ENCODE results near the gene GJB4.
A peak's percentile ranks its signal among the peaks of the same experiment; 100 is the strongest.

GJB4 gene

GRCh38 chr1:34778381-34778780 is 18.8 kb downstream of the GJB4 start:
- DNase-seq (ENCODE audit: low spot score), result no peak

DNA sequence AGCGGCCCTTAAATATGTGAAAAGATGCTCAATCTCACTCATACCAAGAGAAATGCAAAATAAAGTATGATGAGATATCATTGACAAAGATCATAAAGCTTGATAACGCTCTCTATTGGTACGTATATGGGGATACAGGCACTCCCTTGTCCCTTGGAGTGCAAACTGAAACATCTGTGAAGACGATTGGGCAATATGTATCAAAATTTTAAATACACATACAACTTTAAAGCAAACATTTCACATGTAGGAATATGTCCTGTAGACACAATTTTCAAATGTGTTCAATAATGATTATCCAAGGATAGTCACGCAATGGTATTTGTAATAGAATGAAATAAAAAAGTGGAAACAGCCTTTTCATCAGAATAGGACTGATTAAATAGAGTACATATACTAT is 19.5 kb downstream of the GJB4 start:
- DNase-seq (ENCODE audit: low spot score), result no peak

DNA sequence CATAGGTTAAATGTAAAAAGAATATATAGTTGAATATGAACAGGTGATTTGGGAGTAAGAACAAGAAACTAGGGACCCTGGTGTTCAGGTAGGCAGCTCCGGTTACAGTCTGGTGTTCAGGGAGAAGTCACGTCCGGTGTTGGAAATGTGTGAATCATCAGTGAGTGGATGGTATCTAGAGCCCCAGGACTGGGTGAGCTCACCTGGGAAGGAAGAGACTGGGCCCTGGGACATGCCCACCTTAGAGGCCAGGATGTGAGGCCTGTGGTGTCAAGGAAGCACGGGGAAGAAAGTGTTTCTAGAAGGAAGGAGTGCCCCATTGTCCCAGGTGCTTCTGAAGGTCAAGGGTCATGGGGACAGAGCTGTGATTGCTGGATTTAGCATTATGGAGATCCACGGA is 20.0 kb downstream of the GJB4 start:
- no peak for DNase-seq (ENCODE audit: low spot score)

GRCh38 chr1:34779962-34780361 is 20.4 kb downstream of the GJB4 start:
- DNase-seq (ENCODE audit: low spot score), result no peak

DNA sequence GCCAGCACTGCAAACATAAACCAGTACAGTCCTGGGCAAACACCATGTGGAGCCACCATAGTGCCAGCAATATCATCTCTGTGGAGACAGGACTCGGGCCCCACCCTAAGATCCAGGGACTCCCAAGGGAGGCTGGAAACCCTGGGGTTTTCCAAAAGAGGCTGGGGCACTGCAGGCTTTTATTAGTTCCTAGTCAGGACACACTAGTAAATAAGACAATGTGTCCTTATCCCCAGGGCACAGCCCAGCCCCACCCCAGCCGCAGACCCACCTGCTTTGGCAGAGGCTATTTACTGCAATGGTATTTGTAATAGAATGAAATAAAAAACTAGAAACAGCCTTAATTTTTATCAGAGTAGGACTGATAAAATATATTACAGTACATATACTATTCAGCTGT is 21.0 kb downstream of the GJB4 start:
- no peak for DNase-seq (ENCODE audit: low spot score)

- no peak for DNase-seq (ENCODE audit: low spot score)
Measured at GRCh38 chr1:34781071-34781843, 21.7 kb downstream of the GJB4 start, which contains the start of gene GJB3. Gene GJB3 (plus strand): TSS chr1:34781214. CDS start chr1:34784763, 3,549 bp downstream.

DNA sequence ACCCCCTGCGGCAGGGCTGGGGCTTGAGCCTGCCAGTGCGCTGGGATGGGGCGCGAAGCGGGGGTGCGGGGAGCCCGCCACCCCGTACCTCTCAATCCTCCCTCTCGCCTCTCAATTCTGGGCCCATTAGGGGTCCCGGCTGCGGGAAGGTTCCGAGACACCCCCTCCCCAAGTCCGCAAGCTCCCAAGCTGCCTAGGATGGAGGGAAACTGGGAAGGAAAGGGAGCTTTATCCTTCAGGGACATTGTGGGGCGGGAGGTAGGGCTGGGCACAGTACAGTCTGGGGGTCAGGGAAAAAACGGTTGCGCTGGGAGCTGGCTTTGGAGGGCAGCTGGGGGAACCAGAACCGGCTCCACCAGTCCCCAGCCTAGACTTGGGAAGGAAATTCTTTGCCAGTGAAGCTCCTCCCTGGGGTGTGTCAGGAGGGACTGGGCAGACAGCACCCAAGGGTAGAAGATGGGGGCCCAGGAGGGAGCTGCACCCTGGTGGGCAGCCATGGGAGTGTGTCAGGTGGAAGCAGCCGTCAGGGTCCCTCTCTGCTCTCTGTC is 22.4 kb downstream of the GJB4 start:
- DNase-seq (ENCODE audit: low spot score), result no peak

DNA sequence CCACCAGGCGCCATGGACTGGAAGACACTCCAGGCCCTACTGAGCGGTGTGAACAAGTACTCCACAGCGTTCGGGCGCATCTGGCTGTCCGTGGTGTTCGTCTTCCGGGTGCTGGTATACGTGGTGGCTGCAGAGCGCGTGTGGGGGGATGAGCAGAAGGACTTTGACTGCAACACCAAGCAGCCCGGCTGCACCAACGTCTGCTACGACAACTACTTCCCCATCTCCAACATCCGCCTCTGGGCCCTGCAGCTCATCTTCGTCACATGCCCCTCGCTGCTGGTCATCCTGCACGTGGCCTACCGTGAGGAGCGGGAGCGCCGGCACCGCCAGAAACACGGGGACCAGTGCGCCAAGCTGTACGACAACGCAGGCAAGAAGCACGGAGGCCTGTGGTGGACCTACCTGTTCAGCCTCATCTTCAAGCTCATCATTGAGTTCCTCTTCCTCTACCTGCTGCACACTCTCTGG is 25.2 kb downstream of the GJB4 start:
- DNase-seq (ENCODE audit: low spot score), result no peak

GRCh38 chr1:34785231-34785874 is 25.8 kb downstream of the GJB4 start:
- DNase-seq (ENCODE audit: low spot score), result no peak

- DNase-seq (ENCODE audit: low spot score), result no peak
Measured at GRCh38 chr1:34785875-34786470, 26.4 kb downstream of the GJB4 start.

- peak; percentile 80 for DNase-seq (ENCODE audit: low spot score)
Measured at GRCh38 chr1:34786521-34787325, 27.2 kb downstream of the GJB4 start.

DNA sequence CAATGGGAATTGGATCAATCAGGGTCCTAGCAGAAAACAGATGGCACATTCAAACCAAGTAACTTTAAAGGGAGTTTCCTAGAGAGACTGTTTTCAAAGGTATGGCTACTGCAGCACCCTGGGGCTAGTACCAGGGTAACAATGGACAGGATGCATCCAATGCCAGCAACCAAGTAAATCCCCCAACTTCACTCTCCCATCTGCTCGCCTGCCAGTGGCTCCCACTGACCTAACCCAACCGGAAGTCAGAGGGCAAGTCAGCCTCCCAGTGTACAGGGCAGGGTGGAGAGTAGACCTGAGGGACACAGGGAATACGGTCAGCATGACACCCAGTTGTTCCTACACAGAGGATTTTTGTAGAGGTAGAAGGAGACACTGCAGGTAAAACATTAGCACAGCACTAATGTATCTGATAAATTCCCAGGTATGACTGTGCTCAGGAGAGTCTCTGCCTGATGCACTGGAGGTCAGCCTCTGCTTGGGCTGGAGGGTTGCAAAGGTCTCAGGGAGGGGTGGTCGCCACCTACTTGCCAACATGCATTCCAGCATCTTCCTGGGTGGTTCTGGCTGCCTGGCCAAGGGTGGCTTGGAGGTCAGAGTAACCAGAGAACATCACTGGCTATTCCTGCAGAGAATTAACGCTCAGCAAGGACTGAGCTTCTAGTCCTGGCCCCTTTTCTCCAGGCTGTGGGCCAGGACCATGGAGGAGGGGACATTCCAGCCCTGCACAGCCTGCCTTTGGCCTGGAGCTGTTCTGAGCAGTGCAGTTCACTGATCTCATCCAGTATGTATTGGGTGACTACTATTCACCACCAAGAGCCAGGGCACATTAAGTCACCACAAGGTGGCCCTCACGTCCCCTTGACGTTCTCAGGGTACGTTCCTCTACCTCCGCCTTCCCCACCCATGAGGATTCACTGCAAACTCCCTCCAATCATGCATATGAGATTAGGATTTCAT is 28.2 kb downstream of the GJB4 start:
- DNase-seq (ENCODE audit: low spot score), result peak; percentile 51

- DNase-seq (ENCODE audit: low spot score), result no peak
Measured at GRCh38 chr1:34790985-34791384, 31.4 kb downstream of the GJB4 start.

- DNase-seq (ENCODE audit: low spot score), result no peak
Measured at GRCh38 chr1:34792424-34792823, 32.9 kb downstream of the GJB4 start.

DNA sequence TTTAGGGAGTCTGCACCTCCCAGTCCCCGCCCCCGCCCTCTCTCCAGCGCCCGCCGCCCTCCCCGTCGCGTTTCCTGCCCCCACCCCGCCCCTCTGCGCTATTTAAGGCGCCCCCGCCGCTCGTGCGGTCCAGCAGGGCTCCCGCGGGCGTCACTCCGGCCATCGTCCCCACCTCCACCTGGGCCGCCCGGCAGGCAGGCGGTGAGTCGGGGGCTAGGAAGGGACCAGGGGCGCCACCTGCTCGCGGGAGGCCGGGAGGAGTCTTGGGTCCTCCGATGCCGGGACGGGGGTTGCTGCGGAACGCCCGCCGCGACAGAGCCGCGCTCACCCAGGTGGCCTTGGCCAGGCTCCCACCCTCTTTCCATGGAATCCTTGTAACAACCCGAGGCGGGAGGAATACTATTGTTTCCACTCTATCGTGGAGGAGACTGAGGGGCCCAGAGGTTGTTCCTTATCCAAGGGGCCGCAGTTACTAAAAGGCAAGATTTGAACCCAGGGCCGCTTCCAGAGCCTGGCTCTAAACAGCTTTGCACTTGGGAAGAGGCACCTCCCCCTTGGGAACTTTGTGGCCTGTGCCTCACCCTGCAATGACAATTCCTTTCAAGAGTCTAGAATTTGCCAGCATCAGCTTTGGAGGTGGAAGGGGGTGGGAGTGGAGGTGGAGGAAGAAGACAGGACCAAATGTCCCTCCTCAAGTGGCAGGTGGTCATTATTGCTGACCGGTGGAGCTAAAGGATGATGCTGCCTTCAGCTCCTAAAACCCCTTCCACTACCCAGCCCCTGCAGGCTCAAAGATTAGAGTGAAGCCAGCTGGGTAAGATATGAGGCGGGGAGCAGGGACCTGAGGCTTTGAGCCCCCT is 33.6 kb downstream of the GJB4 start, which contains the start of gene GJA4:
Gene GJA4 (plus strand): TSS at position 132 of the 860 bp plus-strand sequence. CDS start 1,215 bp downstream, outside the sequence.
- no peak for DNase-seq (ENCODE audit: low spot score)

- no peak for DNase-seq (ENCODE audit: low spot score)
Measured at GRCh38 chr1:34794001-34794789, 34.7 kb downstream of the GJB4 start.

GRCh38 chr1:34794790-34795180 is 35.2 kb downstream of the GJB4 start:
- DNase-seq (ENCODE audit: low spot score), result no peak

- no peak for DNase-seq (ENCODE audit: low spot score)
Measured at GRCh38 chr1:34795916-34796315, 36.4 kb downstream of the GJB4 start.

DNA sequence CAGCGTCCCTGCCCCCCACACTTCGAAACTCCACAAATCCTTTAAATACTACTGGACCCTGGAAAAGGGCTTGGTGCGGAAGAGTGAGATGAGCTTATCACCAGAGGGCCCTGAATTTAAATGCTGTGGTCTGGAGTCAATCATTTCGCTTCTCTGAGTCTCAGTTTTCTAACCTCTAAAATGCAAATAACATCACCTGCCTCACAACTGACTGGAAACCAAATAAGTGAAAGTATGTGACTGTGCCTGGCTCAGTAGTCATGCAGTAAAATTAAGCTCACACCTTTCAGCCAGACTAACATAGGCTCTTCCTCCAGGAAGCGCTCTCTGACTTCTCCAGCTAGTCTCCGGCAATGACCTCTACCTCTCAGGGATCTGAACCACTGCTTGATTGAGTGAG is 37.5 kb downstream of the GJB4 start:
- no peak for DNase-seq (ENCODE audit: low spot score)
